Erythroblast (primary cell): ENCODE measurements around the gene B3GNT8.

Experiments
- GATA1 ChIP-seq: IDR thresholded peaks from 2 replicates; pipeline ENCODE4 v1.6.1; 2011; ENCODE audit warnings: low read depth, mild to moderate bottlenecking, control low read depth, low read length, moderate library complexity
- POLR2A ChIP-seq: IDR thresholded peaks from 2 replicates; pipeline ENCODE4 v1.6.1; 2011; ENCODE audit warnings: mild to moderate bottlenecking, low read length

DNA sequence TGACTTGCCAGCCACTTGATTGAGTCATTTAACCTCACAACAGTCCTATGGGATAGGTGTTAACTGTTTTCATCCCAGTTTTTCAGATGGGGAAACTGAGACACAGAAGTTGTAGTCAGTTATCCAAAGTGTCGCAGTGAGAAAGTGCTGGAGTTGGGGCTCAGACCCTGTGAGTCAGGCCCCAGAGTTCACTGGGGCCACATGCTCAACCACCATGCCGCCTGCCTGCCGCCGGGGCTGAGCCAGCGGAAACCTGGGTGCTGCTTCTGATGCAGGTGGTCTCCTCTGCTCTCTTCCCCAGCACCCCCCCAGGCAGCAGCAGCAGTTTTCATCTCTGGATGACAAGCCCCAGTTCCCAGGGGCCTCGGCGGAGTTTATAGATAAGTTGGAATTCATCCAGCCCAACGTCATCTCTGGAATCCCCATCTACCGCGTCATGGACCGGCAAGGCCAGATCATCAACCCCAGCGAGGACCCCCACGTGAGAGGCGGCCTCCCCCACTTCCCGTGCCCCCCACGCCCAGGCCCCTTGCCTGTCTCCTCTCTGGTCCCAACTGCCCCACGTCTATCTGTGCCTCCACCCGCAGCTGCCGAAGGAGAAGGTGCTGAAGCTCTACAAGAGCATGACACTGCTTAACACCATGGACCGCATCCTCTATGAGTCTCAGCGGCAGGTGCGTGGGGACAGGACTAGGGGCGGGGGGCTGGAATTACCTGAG lies 16.7 kb downstream of the B3GNT8 start:
- TF ChIP-seq POLR2A (no peak), GATA1 (no peak)
